K562 (cell line): ENCODE measurements around the gene PDCD6IP.

Source experiments
- HMG20B ChIP-seq: fragments of 250-450 bp; sonication (Bioruptor Pico); IDR thresholded peaks from 2 replicates; pipeline ENCODE4 v1.5.0; 2021; ENCODE audit warnings: mild to moderate bottlenecking
- MXI1 ChIP-seq: IDR thresholded peaks from 2 replicates; pipeline ENCODE4 v1.6.1; 2011; ENCODE audit warnings: low read depth, mild to moderate bottlenecking, improper control_type of control experiment, low read length

DNA sequence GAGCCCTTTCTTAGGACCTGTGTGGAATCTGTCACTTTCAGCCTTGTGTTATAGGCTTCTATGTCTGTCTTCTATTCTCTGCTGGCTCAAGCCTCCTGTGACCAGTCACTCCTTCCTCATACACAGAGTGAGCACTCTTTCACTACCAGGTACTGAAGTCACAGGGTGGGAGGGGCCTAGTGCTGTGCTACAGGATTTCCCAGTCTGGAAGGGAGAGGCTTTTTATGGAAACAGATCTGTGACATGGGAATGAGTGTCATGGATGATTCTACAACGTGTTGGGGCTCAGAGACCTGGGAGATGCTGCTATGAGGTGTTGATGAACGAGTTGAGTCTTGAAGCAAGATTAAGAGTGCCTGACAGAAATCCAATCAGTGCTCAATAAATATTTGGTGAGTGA is 100.5 kb downstream of the PDCD6IP start:
- TF ChIP-seq HMG20B = no peak
- no peak for TF ChIP-seq MXI1
